Measurements from ENCODE around the gene GAK. TPM values are rescaled to one million over a fixed set of nuclear protein-coding genes. Genes with fewer than 3 reads are reported as not detected.

Gene GAK
- total RNA-seq, 2 experiments from 2014 or later, result 97.8 to 102 TPM

DNA sequence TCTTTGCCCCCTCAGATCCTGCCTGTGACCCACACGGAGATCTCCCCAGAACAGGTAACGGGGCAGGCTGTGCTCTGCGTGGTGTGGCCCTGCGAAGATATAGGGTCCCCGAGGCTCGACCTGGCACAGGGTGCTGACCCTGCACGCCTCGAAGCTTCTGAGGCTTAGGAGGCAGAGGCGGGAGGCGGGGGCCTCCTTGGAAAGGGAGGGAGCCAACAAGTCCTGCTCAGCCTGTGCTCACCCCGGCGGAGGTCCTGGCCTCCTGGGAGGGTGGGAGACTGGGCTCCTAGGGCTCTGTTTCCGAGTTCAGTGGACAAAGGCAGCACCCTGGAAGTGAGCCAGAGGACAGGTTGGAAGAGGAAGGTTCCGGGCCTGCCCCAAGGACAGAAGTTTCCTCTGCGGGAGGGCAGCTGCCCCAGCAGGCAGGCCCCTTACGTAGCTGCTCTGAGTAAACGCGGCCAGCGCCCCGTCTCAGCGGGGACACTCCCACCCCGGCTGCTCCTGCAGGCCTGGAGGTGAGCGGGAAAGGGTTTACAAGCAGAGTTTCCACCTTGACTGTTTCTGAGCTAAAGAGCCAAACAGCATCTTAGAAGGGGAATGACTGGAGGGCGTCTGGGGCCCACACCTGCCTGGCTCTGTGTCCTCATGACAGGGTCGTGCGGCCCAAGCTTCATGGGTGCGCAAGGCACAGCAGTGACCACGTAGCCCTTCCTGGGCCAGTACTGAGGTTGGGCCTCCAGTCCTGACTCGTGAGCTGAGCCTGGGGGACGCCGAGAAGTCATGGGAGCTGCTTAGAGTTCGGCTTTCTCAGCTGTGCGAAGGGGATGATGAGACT lies 16.2 kb upstream of the GAK start:
- ATAC-seq (no peak), DNase-seq (no peak)
- ChIA-PET CTCF (interaction anchor here (1.0 kb wide), 1 partner anchor 12 kb away, joined by 4 read pairs; no protein-coding TSS in a partner anchor), POLR2A (interaction anchor here (1.3 kb wide), 1 partner anchor 13 kb away, joined by 3 read pairs; no protein-coding TSS in a partner anchor)
- H3K9me3 Mint-ChIP-seq, result no peaks in the 10 kb centered on the region
- H3K4me1 Mint-ChIP-seq (ENCODE audit: low read depth), result no peaks in the 10 kb centered on the region
- H3K4me3 Mint-ChIP-seq, result no peak overlapping the region
- intact Hi-C loops (cut with micrococcal nuclease), result no loop called here
- no peak overlapping the region for H3K27ac Mint-ChIP-seq
- TF ChIP-seq, protein P1, sequence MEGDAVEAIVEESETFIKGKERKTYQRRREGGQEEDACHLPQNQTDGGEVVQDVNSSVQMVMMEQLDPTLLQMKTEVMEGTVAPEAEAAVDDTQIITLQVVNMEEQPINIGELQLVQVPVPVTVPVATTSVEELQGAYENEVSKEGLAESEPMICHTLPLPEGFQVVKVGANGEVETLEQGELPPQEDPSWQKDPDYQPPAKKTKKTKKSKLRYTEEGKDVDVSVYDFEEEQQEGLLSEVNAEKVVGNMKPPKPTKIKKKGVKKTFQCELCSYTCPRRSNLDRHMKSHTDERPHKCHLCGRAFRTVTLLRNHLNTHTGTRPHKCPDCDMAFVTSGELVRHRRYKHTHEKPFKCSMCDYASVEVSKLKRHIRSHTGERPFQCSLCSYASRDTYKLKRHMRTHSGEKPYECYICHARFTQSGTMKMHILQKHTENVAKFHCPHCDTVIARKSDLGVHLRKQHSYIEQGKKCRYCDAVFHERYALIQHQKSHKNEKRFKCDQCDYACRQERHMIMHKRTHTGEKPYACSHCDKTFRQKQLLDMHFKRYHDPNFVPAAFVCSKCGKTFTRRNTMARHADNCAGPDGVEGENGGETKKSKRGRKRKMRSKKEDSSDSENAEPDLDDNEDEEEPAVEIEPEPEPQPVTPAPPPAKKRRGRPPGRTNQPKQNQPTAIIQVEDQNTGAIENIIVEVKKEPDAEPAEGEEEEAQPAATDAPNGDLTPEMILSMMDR (IDR thresholded peaks at IDR 0.05), result no peak
- H3K36me3 Mint-ChIP-seq (ENCODE audit: low read depth), result no peaks in the 10 kb centered on the region
- H3K27me3 Mint-ChIP-seq, result no peaks in the 10 kb centered on the region

- no peaks in the 10 kb centered on the region for H3K9me3 Mint-ChIP-seq
- intact Hi-C loops (cut with micrococcal nuclease), result no loop called here
- H3K27ac Mint-ChIP-seq, result no peak overlapping the region
- no peaks in the 10 kb centered on the region for H3K36me3 Mint-ChIP-seq (ENCODE audit: low read depth)
- no peak for DNase-seq
- POLR2A ChIA-PET, result interaction anchor here (1.3 kb wide), 1 partner anchor 12 kb away, joined by 3 read pairs; no protein-coding TSS in a partner anchor
- ATAC-seq, result no peak
- H3K27me3 Mint-ChIP-seq, result no peaks in the 10 kb centered on the region
- CTCF ChIA-PET, result no interaction called here
- TF ChIP-seq, protein P1 (IDR thresholded peaks at IDR 0.05), result no peak
- H3K4me3 Mint-ChIP-seq, result no peak overlapping the region
- no peaks in the 10 kb centered on the region for H3K4me1 Mint-ChIP-seq (ENCODE audit: low read depth)
Measured at GRCh38 chr4:947491-947971, 15.4 kb upstream of the GAK start.

DNA sequence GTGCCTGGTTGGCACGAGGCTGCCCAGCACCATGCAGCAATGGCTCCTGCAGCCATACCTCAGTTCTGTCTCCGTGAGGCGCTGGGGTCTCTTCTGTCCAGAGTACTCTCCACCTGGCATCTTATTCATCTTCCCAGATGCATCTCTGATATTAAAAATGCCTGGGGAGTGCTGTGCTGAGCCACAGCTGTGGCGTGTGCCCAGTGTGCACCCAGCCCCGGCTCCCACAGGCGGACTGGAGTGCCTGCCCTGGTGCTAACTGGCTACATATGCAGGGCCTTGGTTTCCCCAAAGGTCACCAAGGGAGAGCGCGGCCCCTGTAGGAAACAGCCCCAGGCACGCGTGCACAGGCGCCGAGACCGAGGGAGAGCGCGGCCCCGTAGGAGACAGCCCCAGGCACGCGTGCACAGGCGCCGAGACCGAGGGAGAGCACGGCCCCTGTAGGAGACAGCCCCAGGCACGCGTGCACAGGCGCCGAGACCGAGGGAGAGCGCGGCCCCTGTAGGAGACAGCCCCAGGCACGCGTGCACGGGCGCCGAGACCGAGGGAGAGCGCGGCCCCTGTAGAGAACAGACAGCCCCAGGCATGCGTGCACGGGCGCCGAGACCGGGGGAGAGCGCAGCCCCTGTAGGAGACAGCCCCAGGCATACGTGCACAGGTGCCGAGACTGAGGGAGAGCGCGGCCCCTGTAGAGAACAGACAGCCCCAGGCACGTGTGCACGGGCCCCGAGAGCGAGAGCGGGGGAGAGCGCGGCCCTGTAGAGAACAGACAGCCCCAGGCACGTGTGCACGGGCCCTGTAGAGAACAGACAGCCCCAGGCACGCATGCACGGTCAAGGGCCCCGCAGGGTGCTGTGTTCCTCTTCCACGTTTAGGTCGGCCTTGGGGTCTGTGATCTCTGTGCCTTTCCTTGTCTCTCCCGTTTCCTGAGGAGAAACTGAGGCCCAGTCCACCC lies 14.7 kb upstream of the GAK start:
- intact Hi-C loops (cut with micrococcal nuclease), result no loop called here
- no peak for ATAC-seq
- TF ChIP-seq, protein P1 (IDR thresholded peaks at IDR 0.05), result no peak
- H3K4me3 Mint-ChIP-seq, result no peak overlapping the region
- ChIA-PET CTCF (no interaction called here), POLR2A (no interaction called here)
- H3K27ac Mint-ChIP-seq, result no peak overlapping the region
- no peaks in the 10 kb centered on the region for H3K4me1 Mint-ChIP-seq (ENCODE audit: low read depth)
- no peaks in the 10 kb centered on the region for H3K36me3 Mint-ChIP-seq (ENCODE audit: low read depth)
- DNase-seq, result no peak
- no peaks in the 10 kb centered on the region for H3K9me3 Mint-ChIP-seq
- no peaks in the 10 kb centered on the region for H3K27me3 Mint-ChIP-seq

GRCh38 chr4:946103-946450 lies 14.0 kb upstream of the GAK start:
- ATAC-seq (no peak), DNase-seq (no peak)
- intact Hi-C loops (cut with micrococcal nuclease), result no loop called here
- Mint-ChIP-seq H3K9me3 (no peaks in the 10 kb centered on the region), H3K27ac (no peak overlapping the region), H3K4me1 (ENCODE audit: low read depth) (no peaks in the 10 kb centered on the region), H3K27me3 (no peaks in the 10 kb centered on the region), H3K36me3 (ENCODE audit: low read depth) (no peaks in the 10 kb centered on the region), H3K4me3 (no peak overlapping the region)
- POLR2A ChIA-PET, result interaction anchor here (1.2 kb wide), 1 partner anchor 13 kb away, joined by 4 read pairs; the partner anchor contains the start of genes GAK and TMEM175
- TF ChIP-seq, protein P1 (IDR thresholded peaks at IDR 0.05), result no peak
- CTCF ChIA-PET, result no interaction called here
